Stomach (tissue), 4 donors: ENCODE results near the gene RFTN1.

Experiments used
- CTCF ChIP-seq, 7 experiments: fragments of 450-650 bp in 4 of 7; fragments of 200-600 bp in 3 of 7; sonication (generic) in 3 of 7; IDR thresholded peaks; one replicate each; pipeline ENCODE4 v1.5.1; 2016 to 2019; ENCODE audit warnings: antibody characterized with exemption in 7 of 7, control low read depth in 2 of 7, mild to moderate bottlenecking in 1 of 7
- POLR2A ChIP-seq, 4 donors: fragments of 450-650 bp; IDR thresholded peaks; one replicate each; pipeline ENCODE4 v1.6.1; 2016; ENCODE audit warnings: antibody characterized with exemption in 4 of 4, control low read depth in 2 of 4, mild to moderate bottlenecking in 1 of 4, moderate library complexity in 1 of 4
- POLR2AphosphoS5 ChIP-seq, 3 donors: sonication (generic); formaldehyde crosslinking; IDR thresholded peaks; one replicate each; pipeline ENCODE4 v1.6.1; 2016; ENCODE audit warnings: antibody characterized with exemption in 3 of 3

- TF ChIP-seq CTCF (IDR thresholded peaks at IDR 0.05) (no peak), POLR2A (IDR thresholded peaks at IDR 0.05) (no peak), POLR2AphosphoS5 (IDR thresholded peaks at IDR 0.05) (no peak)
Measured at GRCh38 chr3:16442730-16443129, 70.8 kb downstream of the RFTN1 start.
